Sigmoid colon (tissue), 4 donors: Measurements from ENCODE around the gene SPINK4.

Experiments
- CTCF ChIP-seq, 4 experiments: fragments of 450-650 bp in 3 of 4; fragments of 200-600 bp in 1 of 4; IDR thresholded peaks; one replicate each; pipeline ENCODE4 v1.5.1; 2016 to 2019; ENCODE audit warnings: antibody characterized with exemption in 4 of 4, mild to moderate bottlenecking in 3 of 4, moderate library complexity in 2 of 4
- EP300 ChIP-seq, 4 donors: sonication (generic); formaldehyde crosslinking; IDR thresholded peaks; one replicate each; pipeline ENCODE4 v1.6.1; 2017; ENCODE audit warnings: antibody characterized with exemption in 4 of 4
- POLR2A ChIP-seq, 2 donors: fragments of 450-650 bp; IDR thresholded peaks; one replicate each; pipeline ENCODE4 v1.6.1; 2016; ENCODE audit warnings: antibody characterized with exemption in 2 of 2, mild to moderate bottlenecking in 2 of 2, moderate library complexity in 2 of 2
- POLR2AphosphoS5 ChIP-seq, 4 donors: sonication (generic); formaldehyde crosslinking; IDR thresholded peaks; one replicate each; pipeline ENCODE4 v1.6.1; 2017; ENCODE audit warnings: antibody characterized with exemption in 4 of 4

- no peak for TF ChIP-seq CTCF (IDR thresholded peaks at IDR 0.05)
- no peak for TF ChIP-seq POLR2A (IDR thresholded peaks at IDR 0.05)
- no peak for TF ChIP-seq POLR2AphosphoS5 (IDR thresholded peaks at IDR 0.05)
- TF ChIP-seq EP300 (IDR thresholded peaks at IDR 0.05) = no peak
Observed at GRCh38 chr9:33293782-33294181, 53.8 kb downstream of the SPINK4 start.
